H1 (cell line): ENCODE data around the gene ZNF408. TPM values are rescaled to one million over a fixed set of nuclear protein-coding genes. Genes with fewer than 3 reads are reported as not detected.

Source experiments
- polyA plus RNA-seq, 7 experiments: library from polyadenylated mRNA; depleted of rRNA in 3 of 7; stranded (reverse) in 5 of 7; unstranded in 2 of 7; fragments of >200 nt in 5 of 7; fragments of 200-250 nt in 2 of 7; gene quantifications; 1 replicate in 5 of 7; 2 replicates in 1 of 7; 4 replicates in 1 of 7; pipeline versions ENCODE4 v1.2.1 to v1.2.3, GENCODE V29; 2011 to 2013; ENCODE audit warnings: missing spikeins in 2 of 7, mixed read lengths in 2 of 7
- total RNA-seq: library from RNA; stranded (reverse); fragmentation: NEBNext Ultra II Directional; extraction: Animal tissue kit (Norgen Biotek cat#: 25700); gene quantifications from 2 replicates; pipeline ENCODE4 v1.2.1, GENCODE V29; 2021
- TF ChIP-seq, protein P1 (sequence below): fragments of 300-600 bp; sonication (generic); IDR thresholded peaks from 2 replicates; pipeline ENCODE4 v1.7.1; 2012; ENCODE audit warnings: low read length, moderate library complexity, mild to moderate bottlenecking, inconsistent platforms; ENCODE audit not compliant: insufficient replicate concordance

Gene ZNF408
- total and polyA plus RNA-seq, 2 of the 8 experiments (the other 6 are each of a cell fraction or from before 2014, with no cell fraction given), result 10.7 to 11.0 TPM

DNA sequence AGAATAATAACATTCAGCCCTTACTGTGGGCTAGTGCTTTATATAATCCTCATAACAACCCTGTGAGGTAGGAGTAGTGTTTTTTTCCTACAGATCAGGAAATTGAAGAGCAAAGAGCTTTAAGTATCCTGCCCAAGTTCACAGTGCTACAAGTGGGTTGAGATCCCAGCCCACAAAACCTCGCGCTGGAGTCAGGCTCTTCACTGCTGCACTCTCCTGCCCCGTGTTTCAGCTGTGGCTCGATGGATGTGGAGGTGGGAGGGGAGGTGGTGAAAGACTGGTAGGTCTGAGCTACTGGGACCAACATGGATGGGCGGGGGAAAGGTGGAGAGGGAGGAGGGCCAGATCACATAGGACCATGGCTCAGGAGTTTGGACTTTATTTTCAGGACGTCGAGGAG lies 6.1 kb downstream of the ZNF408 start (continued):
- TF ChIP-seq, protein P1, sequence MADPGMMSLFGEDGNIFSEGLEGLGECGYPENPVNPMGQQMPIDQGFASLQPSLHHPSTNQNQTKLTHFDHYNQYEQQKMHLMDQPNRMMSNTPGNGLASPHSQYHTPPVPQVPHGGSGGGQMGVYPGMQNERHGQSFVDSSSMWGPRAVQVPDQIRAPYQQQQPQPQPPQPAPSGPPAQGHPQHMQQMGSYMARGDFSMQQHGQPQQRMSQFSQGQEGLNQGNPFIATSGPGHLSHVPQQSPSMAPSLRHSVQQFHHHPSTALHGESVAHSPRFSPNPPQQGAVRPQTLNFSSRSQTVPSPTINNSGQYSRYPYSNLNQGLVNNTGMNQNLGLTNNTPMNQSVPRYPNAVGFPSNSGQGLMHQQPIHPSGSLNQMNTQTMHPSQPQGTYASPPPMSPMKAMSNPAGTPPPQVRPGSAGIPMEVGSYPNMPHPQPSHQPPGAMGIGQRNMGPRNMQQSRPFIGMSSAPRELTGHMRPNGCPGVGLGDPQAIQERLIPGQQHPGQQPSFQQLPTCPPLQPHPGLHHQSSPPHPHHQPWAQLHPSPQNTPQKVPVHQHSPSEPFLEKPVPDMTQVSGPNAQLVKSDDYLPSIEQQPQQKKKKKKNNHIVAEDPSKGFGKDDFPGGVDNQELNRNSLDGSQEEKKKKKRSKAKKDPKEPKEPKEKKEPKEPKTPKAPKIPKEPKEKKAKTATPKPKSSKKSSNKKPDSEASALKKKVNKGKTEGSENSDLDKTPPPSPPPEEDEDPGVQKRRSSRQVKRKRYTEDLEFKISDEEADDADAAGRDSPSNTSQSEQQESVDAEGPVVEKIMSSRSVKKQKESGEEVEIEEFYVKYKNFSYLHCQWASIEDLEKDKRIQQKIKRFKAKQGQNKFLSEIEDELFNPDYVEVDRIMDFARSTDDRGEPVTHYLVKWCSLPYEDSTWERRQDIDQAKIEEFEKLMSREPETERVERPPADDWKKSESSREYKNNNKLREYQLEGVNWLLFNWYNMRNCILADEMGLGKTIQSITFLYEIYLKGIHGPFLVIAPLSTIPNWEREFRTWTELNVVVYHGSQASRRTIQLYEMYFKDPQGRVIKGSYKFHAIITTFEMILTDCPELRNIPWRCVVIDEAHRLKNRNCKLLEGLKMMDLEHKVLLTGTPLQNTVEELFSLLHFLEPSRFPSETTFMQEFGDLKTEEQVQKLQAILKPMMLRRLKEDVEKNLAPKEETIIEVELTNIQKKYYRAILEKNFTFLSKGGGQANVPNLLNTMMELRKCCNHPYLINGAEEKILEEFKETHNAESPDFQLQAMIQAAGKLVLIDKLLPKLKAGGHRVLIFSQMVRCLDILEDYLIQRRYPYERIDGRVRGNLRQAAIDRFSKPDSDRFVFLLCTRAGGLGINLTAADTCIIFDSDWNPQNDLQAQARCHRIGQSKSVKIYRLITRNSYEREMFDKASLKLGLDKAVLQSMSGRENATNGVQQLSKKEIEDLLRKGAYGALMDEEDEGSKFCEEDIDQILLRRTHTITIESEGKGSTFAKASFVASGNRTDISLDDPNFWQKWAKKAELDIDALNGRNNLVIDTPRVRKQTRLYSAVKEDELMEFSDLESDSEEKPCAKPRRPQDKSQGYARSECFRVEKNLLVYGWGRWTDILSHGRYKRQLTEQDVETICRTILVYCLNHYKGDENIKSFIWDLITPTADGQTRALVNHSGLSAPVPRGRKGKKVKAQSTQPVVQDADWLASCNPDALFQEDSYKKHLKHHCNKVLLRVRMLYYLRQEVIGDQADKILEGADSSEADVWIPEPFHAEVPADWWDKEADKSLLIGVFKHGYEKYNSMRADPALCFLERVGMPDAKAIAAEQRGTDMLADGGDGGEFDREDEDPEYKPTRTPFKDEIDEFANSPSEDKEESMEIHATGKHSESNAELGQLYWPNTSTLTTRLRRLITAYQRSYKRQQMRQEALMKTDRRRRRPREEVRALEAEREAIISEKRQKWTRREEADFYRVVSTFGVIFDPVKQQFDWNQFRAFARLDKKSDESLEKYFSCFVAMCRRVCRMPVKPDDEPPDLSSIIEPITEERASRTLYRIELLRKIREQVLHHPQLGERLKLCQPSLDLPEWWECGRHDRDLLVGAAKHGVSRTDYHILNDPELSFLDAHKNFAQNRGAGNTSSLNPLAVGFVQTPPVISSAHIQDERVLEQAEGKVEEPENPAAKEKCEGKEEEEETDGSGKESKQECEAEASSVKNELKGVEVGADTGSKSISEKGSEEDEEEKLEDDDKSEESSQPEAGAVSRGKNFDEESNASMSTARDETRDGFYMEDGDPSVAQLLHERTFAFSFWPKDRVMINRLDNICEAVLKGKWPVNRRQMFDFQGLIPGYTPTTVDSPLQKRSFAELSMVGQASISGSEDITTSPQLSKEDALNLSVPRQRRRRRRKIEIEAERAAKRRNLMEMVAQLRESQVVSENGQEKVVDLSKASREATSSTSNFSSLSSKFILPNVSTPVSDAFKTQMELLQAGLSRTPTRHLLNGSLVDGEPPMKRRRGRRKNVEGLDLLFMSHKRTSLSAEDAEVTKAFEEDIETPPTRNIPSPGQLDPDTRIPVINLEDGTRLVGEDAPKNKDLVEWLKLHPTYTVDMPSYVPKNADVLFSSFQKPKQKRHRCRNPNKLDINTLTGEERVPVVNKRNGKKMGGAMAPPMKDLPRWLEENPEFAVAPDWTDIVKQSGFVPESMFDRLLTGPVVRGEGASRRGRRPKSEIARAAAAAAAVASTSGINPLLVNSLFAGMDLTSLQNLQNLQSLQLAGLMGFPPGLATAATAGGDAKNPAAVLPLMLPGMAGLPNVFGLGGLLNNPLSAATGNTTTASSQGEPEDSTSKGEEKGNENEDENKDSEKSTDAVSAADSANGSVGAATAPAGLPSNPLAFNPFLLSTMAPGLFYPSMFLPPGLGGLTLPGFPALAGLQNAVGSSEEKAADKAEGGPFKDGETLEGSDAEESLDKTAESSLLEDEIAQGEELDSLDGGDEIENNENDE, result no peak
